Fibroblast of the aortic adventitia (primary cell): ENCODE measurements around the gene VEZF1. TPM values are rescaled to one million over a fixed set of nuclear protein-coding genes. Genes with fewer than 3 reads are reported as not detected.

Experiments used
- DNase-seq: peaks from one replicate; pipeline ENCODE4 v3.0.0-alpha.2; 2010; ENCODE audit warnings: low read depth
- H3K4me3 ChIP-seq: 2 replicates; pipeline ENCODE4 v1.5.1; 2011; ENCODE audit warnings: low read depth, mild to moderate bottlenecking, control low read depth, low read length, moderate library complexity
- total RNA-seq: library from RNA; depleted of rRNA; stranded (reverse); fragments of >200 nt; gene quantifications from 2 replicates; pipeline ENCODE4 v1.2.3, GENCODE V29; 2012; ENCODE audit warnings: low replicate concordance
- TF ChIP-seq, protein P1 (sequence below): IDR thresholded peaks from 2 replicates; pipeline ENCODE4 v1.5.1; 2011; ENCODE audit warnings: mild to moderate bottlenecking, low read length, control low read depth, inconsistent platforms; ENCODE audit not compliant: insufficient read depth

VEZF1 gene
- total RNA-seq, 1 donor, result 76.2 TPM

GRCh38 chr17:57938061-57938502 lies 50.0 kb downstream of the VEZF1 start:
- DNase-seq, result no peak
- TF ChIP-seq, protein P1, sequence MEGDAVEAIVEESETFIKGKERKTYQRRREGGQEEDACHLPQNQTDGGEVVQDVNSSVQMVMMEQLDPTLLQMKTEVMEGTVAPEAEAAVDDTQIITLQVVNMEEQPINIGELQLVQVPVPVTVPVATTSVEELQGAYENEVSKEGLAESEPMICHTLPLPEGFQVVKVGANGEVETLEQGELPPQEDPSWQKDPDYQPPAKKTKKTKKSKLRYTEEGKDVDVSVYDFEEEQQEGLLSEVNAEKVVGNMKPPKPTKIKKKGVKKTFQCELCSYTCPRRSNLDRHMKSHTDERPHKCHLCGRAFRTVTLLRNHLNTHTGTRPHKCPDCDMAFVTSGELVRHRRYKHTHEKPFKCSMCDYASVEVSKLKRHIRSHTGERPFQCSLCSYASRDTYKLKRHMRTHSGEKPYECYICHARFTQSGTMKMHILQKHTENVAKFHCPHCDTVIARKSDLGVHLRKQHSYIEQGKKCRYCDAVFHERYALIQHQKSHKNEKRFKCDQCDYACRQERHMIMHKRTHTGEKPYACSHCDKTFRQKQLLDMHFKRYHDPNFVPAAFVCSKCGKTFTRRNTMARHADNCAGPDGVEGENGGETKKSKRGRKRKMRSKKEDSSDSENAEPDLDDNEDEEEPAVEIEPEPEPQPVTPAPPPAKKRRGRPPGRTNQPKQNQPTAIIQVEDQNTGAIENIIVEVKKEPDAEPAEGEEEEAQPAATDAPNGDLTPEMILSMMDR, result no peak
- no peak overlapping the region for H3K4me3 ChIP-seq

DNA sequence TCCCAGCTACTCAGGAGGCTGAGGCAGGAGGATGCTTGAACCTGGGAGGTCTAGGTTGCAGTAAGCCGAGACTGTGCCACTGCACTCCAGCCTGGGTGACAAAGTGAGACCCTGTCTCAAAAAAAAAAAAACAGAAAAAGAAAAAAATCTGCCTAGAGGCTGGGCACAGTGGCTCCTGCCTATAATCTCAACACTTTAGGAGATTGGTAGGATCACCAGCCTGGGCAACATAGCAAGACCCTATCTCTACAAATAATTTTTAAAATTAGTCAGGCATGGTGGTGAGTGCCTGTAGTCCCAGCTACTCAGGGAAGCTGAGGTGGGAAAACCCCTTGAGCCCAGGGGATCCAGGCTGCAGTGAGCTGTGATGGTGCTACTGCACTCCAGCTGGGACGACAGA lies 50.6 kb downstream of the VEZF1 start:
- no peak for DNase-seq
- H3K4me3 ChIP-seq, result no peak overlapping the region
- TF ChIP-seq, protein P1, result no peak

GRCh38 chr17:57935833-57936807 lies 51.9 kb downstream of the VEZF1 start:
- peak overlapping the region; percentile 17 for H3K4me3 ChIP-seq
- peak; percentile 60 for DNase-seq
- TF ChIP-seq, protein P1, result no peak

GRCh38 chr17:57931488-57932137 lies 56.4 kb downstream of the VEZF1 start:
- TF ChIP-seq, protein P1, result no peak
- no peak for DNase-seq

DNA sequence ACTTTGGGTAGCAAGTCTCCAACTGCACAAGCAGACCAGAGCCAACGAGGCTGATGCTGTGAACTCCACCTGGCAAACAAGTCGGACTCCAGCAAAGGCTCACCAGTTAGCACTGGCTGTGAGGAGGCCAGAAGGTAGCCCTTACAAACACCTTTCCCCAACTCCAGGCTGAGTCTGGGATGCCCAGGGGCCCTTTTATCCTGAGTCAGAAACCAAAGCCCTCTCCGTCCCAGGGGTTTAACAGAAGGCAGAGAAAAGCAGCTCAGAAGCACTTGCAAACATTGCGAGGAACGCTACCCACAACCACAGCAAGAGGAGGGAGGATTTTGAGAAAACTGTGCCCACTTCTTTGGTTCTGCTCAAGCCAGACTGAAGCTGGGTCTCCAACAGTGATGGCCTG lies 57.8 kb downstream of the VEZF1 start:
- TF ChIP-seq, protein P1, result no peak
- no peak for DNase-seq
- H3K4me3 ChIP-seq, result no peak overlapping the region

More at GRCh38 chr17:57931488-57932137, 56.4 kb downstream of the VEZF1 start:
- H3K4me3 ChIP-seq, result no peak overlapping the region

DNA sequence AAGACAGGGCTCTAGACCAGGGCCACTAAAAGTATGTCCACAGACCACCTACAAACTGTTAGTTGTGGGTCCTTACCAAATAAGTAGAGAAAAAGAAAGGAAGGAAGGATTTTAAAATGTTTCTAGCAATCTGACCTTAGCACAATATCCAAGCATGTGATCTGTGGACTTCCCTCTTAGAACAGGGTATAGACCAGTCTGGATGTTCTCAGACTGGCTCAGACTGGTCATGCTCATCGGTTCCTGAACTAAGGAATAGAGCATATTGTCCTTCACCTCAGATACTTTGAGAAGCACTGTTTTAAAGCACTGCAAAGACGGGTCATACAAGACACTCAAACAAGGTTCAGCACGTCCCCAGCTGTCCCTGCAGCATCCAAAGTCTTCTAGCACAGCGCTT lies 58.7 kb downstream of the VEZF1 start:
- TF ChIP-seq, protein P1, result no peak

More for the DNA sequence above, 58.7 kb downstream of the VEZF1 start:
- H3K4me3 ChIP-seq, result no peak overlapping the region
- no peak for DNase-seq
